Stimulated activated CD4-positive, alpha-beta T cell treated with anti-CD3 and anti-CD28 coated beads, Interleukin-4, amount 100 ng/mL, for 48 hours (primary cell): ENCODE measurements around the gene SEC14L5.

ENCODE experiments used
- DNase-seq, 2 donors: peaks; one replicate each; pipeline ENCODE4 v3.0.0-alpha.2; 2020; ENCODE audit warnings: low read depth in 2 of 2

SEC14L5 gene

DNA sequence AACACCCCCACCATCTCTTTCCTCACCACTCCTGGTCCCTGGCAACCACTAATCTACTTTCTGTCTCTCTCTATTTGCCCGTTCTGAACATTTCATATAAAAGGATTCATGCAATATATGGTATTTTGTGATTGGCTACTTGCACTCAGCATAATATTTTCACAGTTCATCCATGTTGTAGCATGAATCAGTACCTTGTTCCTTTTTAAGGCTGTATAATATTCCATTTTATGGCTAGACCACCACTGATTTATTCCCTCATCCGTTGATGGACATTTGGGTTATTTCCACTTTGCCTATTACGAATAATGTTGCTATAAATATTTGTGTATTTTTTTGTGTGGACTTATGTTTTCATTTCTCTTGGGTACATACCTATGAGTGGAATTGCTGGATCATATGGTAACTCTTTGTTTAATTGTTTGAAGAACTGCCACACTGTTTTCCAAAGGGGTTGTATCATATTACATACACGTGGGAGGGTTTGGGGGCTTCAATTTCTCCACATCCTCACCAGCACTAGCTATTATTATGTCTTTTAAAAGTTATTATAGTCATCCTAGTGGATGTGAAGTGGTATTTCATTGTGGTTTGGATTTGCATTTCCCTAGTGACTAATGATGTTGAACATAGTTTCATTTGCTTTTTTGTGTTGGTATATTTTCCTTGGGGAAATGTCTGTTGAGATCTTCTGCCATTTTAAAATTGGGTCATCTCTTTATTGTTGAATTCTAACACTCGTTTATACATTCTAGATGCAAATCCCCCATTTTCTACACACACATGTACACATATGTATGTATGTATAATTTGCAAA, 26.3 kb downstream of the SEC14L5 start:
- DNase-seq, result no peak

DNA sequence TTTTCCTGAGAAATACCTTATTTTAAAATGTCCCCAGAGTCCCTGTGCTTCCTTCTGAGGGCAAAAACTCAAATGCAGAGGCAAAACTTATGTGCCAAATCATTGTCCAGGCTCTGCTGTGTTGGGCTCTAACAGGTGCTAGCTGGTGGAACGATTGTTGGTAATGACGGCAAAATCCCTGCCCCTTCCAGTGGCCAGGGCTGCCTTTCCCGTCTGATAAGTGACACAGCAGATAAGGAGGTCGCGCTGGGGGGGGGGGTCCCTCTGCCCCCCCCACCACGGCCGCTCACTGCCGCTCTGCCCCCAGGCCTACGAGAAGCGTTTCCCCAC, 29.1 kb downstream of the SEC14L5 start:
- no peak for DNase-seq

DNA sequence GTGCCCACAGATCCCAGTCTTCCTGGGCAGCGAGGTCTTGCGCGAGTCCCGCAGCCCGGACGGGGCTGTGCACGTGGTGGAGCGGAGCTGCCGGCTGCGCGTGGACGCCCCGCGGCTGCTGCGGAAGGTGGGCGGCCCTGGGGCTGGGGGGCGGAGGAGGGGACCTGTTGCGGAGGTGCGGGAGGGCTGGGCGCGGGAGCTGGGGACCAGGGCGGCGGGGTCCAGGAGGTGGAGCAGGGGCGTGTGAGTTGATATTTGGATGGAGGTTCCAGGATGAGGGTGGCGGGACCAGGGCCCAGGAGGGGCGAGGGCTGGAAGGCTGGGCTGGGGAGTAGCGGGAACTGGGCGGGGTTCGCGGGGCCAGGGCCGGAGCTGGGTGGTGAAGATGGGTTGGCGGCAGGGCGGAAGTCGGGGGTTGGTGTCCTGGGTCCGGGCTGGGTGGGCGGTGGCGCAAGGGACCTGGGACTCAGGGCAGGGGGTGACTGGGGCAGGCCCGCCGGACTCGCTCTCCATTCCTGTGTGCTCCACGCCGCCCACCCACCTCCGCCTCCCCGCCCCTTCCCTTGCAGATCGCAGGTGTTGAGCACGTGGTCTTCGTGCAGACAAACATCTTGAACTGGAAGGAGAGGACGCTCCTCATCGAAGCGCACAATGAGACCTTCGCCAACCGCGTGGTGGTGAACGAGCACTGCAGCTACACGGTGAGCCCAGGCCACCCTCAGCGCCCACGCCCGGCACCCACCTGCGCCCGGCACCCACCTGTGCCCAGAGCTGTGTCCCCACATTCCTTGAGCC, 29.6 kb downstream of the SEC14L5 start:
- no peak for DNase-seq

DNA sequence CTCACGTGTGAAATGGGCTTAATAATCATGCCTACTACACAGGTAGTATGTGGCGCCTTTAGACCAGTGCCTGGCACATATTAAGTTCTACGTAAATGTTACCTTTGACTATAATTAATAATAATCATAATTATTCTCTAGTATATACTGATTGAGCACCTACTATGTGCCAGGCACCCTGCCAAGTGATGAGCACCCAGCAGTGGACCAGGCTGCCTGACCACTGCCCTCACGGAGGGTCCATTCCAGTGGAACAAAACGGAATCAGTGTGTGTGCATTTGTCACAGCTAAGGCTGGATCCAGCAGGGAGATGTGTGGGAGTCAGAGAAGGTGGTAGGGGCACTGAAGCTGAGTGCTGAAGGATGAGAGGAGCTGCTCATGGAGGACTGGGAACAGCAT, 30.5 kb downstream of the SEC14L5 start:
- DNase-seq, result no peak

DNA sequence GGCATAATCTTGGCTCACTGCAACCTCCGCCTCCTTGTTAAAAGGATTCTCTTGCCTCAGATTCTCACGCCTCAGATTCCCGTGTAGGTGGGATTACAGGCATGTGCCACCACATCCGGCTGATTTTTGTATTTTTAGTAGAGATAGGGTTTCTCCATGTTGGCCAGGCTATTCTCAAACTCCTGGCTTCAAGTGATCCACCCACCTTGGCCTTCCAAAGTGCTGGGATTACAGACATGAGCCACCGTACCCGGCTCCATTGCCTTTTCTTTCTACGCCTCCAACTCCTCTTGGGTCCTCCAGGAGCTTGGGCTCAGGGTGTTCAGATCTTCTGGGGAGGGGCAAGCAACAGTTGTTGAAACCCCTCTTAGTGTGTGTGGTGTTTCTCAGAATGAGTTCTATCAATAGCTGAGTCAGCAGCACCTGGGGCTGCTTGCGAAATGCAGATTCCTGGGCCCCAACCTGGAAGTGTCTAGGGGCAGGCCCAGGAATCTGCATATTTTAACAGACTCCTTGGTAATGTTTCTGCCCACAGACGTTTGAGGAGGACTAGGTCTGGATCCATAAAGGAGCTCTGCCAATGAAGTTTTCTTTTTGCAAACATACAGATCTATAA, 31.4 kb downstream of the SEC14L5 start:
- DNase-seq, result no peak

DNA sequence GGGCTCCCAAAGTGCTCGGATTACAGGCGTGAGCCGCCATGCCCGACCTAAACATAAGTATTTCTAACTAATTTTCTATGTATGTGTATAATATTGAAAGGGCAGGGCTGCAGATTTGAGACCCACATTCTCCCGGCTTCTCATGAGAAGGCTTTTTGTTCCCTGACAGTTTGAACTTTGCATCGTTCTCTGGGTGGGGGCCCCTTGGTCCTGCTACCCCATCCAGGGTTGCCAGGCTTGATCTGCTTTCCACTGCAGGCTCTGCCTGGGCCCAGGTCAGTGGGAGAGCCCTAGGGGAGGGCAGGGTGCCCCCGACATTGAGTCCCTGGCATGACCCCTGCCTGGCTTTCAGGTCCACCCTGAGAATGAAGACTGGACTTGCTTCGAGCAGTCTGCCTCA, 32.3 kb downstream of the SEC14L5 start:
- DNase-seq, result no peak

DNA sequence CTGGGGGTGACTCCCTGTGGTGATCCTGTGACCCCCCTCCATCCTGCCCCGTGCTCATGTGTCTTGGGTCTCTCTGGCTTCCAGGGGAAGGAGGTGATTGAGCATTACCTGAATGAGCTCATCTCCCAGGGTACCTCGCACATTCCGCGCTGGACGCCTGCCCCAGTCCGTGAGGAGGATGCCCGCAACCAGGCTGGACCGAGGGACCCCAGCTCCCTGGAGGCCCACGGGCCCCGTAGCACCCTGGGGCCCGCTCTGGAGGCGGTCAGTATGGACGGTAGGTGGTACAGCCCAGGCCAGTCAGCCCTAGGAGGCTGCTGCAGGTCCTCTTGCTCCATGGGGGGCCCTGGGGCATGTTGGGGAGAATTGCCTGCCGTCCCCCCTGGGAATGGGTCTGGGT, 33.6 kb downstream of the SEC14L5 start:
- DNase-seq, result no peak

DNA sequence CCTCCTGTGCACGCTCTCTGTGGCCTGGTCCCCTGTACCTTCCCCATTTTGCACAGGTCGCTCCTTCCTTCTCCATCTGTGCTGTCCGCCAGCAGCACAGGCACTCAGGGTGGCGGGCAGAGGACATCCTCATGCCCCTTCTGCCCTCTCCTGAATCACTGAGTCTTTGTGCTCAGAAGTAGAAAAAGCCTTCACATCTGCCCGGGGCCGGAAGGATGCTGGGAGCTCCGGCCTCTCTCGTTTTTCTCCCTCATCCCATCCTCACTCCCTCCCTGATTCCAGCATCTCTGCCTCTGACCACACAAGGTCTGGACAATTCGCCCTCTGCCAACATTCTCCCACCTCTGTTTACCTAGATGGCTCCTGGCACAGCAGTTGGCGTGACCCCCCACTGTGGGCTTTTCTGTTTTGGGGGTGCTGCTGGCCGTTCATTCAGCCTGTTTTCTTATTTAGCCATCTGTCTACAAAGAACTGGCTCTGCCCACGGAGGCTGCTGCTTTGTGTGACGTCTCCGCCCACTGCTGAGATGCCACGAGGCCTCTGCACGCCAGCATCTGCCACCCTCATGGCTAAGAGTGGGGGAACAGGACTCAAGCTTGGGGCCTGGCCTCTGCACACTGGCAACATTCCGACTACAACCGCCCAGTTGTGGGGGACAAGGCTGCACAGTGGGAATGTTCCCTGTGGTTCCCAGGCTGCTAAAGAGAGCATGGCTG, 36.7 kb downstream of the SEC14L5 start:
- DNase-seq, result no peak

DNA sequence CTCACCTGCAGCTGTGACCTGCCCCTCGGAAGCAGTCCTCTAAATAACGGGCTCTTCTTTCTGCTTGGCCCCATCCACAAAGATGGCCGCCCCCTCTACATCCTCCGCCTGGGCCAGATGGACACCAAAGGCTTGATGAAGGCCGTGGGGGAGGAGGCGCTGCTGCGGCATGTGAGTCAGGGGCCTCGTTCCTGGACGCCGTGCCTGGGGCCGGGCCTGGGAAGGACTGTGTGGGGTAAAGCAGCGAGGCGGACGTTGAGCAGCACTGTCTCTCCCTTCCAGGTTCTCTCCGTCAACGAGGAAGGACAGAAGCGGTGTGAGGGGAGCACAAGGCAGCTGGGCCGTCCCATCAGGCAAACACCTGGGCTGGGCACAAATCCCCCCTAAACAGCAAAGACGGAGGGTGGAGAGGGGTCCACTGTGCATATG, 42.5 kb downstream of the SEC14L5 start:
- DNase-seq, result no peak

DNA sequence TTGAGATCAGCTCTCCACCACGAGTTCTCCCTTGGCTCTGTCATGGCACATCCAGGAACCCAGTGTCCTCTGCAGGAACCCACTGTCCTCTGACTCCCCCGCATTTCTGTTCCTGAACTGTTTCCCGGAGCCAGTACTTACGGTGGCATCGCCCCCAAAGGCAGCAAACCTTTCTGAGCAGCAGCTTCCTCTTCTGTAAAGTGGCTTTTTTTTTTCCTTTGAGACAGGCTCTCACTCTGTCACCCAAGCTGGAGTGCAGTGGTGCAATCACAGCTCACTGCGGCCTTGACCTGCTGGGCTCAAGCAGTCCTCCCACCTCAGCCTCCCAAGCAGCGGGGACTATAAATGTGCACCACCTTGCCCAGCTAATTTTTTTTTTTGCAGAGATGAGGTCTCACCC, 43.4 kb downstream of the SEC14L5 start:
- no peak for DNase-seq

DNA sequence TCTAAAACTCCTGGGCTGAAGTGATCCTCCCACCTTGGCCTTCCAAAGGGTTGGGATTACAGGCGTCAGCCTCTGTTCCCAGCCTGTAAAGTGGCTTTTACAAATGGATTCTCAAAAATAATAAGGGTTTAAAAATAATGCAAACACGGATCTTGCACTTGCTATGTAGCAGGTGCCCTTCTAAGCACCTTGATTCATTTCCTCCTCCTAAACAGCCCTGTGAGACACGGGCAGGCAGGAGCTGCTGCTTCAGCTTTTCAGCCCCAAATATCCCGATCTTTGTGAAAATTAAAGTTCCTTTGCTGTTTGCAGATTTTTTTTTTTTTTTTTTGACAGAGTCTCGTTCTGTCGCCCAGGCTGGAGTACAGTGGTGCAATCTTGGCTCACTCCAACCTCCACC, 43.9 kb downstream of the SEC14L5 start:
- DNase-seq, result no peak

DNA sequence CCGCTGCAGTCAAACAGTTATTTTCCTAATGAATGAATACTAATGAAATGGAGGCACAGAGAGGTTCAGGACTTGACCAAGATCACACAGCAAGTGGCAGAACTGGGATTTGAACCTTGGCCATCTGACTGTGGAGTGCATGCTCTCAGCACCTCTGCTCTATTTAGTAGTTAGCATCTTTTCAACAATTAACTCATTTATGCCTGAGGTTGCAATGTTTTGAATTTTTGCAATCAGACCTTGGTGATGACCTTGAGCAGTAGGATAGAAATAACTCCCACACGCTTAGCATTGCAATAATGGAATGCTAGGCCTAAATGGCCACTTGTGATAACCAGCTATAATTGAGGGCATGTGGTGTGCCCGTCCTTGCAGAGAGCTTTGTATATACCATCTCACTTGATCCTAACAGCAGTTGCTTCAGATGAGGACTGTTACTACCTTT, 44.6 kb downstream of the SEC14L5 start:
- DNase-seq, result no peak

DNA sequence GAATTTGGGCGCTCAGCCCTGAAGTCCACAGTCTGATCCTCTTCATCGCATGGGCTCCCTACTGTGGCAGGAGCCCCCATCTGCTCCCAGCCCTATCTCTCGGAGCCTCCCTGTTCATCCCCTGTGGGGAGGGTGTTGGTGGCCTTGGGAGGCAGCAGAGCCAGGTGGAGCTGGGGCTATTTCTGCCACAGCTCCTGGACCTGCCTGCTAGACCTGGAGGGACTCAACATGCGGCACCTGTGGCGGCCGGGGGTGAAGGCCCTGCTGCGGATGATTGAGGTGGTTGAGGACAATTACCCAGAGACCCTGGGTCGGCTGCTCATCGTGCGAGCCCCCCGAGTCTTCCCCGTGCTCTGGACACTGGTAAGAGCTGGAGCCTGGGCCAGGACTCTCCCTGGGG, 45.1 kb downstream of the SEC14L5 start:
- DNase-seq, result no peak

DNA sequence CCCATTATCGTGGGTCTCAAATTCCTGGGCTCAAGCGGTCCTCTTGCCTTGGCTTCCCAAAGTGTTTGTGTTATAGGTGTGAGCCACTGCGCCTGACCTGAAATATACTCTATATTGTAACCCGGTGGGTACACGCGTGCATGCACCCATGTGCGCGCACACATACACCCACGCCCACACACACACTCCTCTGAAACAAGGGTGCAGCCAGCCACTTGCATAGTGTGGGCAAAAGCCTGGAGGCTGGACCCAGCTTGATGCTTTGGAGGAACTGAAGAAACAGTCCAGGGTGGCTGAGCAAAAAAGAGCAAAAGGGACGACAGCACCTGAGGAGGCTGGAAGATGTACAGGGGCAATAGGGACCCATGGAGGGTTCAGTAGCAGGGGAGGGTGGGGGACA, 45.7 kb downstream of the SEC14L5 start:
- no peak for DNase-seq

DNA sequence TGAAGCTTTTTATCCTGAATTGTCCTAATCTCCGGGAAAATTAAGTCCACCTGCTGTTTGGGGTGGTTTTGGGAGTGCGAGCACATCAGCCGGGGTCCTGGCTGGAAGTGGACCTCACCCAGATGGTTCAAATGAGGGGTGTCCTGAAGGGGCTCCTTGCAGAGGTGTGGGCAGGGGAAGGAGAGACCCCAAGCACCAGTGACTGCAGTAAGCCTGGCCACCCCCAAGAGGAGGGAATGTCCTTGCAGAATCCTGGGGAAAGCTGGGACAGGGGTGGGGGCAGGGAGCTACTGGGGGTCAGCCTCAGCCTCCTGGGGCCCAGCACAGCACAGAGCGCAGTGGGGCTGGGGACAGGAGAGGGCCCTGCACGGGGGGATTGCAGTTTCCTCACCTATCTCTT, 46.2 kb downstream of the SEC14L5 start:
- DNase-seq, result no peak

DNA sequence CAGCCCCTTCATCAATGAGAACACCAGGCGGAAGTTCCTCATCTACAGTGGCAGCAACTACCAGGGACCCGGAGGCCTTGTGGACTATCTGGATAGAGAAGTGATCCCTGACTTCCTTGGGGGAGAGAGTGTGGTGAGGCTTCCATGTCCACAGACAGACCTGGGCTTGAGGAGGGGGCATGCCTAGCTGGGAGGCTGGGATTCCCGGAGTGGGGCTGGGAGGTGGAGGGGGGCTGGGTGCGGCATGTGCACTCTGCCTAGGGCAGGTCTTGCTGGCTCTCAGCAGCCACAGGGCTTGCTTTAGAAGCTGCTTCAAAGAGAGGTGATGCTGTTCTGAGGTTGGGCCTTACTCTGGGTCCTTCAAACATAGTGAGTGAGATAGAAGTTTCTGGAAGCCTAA, 47.8 kb downstream of the SEC14L5 start:
- no peak for DNase-seq

DNA sequence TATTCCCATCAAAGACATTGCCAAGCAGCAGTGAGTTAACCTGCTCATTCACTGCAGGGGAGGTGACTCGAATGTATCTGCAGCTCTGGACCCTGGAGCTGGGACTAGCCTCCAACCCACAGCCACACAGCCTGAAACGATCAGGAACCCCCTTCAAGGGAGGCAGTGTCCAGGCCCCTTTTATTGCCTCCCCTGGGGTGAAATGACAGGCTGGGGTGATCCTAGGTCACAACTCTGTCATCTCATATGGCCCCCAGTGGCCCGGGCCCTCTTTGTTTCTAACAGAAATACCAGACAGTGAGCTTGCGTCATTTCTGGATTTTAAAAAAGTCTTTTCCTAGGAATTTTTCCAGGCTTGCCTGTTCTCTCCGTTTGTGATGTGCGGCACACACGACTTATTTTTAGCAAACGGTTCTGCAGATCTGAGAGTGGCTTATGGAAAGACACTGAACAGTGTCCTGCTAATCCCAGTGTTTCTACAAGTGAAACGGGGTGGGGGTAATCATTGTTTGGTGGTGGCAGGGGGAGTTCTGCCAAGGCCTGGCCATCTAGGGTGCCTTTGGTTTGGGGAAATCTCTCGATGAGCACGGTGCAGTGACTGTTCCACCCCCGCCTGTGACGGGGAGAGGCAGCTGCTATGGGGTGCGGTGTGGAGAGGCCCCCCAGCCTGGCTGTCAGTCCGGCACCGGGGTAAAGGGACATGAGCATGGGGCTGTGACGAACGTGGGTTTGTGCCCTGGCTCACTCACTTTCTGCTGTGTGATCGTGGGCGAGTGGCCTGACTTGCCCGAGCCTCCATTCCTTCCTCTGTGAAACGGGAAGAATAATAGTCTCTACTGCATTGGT, 48.4 kb downstream of the SEC14L5 start:
- DNase-seq, result no peak

DNA sequence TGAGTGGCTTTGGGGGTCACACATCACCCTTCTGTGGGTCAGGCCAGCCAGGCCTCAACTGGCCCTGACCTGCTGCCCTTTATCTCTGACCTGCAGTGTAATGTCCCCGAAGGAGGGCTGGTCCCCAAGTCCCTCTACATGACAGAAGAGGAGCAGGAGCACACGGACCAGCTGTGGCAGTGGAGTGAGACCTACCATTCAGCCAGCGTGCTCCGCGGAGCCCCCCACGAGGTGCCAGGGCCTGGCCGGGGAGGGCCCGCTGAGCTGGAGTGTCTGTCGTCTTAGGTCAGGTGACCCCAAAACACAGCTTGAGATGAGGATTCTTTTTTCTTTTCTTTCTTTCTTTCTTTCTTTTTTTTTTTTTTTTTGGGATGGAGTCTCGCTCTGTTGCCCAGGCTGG, 49.1 kb downstream of the SEC14L5 start:
- no peak for DNase-seq

DNA sequence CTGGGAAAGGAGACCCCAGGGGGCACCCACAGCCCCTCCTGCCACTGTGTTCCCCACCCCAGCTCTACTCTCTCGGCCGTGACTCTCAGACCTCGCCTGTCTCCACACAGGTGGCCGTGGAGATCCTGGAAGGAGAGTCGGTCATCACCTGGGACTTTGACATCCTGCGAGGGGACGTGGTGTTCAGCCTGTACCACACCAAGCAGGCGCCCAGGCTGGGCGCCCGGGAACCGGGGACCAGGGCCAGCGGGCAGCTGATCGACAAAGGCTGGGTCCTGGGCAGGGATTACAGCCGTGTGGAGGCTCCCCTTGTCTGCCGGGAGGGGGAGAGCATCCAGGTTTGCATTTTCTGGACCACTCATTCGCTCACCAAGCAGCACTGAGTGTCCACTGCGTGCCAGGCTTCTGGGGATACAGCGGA, 50.2 kb downstream of the SEC14L5 start:
- DNase-seq, result no peak

DNA sequence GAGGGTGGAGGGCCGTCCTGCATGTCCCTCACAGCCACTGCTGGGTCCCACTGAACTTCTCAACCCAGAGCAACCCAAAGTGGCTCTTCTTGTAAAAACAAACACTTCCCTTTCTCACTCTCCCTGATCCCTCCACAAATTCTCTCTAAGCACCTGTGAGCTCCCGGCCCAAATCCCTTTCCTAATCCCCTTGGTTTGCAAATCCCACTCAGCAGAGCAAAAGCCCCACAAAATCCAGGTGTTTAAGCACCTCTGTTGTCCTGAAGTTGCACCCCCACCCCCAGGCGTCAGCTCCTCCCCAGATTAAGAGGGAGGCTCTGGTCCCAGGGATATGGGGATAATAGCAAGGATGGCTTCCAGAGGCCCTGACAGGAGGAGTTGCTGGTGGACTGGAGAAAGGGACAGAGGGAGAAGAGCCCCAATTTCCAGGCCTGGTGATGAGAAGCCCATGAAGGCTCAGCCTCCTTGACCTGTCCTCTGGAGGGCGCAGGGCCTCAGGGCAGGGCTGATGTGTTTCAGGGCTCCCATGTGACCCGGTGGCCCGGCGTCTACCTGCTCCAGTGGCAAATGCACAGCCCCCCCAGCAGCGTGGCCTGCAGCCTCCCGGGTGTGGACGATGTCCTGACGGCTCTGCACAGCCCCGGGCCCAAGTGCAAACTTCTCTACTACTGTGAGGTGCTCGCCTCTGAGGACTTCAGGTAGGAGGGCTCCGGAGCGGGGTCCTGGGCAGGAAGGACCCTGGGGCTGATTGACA, 52.6 kb downstream of the SEC14L5 start:
- DNase-seq, result no peak

DNA sequence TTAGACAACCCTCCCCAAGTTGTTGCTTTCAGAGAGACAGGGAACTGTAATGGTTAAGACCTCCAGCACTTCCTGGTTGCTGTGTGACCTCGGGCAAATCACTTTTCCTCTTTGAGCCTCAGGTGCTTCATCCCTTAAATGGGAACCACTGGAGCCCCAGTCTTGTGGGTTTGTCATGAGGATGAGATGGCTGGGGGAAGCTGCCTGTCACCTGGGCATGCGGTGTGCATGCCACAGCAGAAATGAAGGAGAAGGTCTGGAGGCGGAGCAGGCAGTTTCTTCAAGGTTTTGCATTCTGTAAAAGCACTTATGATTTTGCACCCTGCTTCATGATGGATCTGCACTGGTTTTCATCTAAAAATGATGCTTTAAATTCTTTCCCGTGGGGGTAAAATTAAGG, 53.5 kb downstream of the SEC14L5 start:
- DNase-seq, result no peak
